HEK293T (cell line): ENCODE data around the gene TMEM179.

Source experiments
- ARNT ChIP-seq: fragments of 450-650 bp; IDR thresholded peaks from 2 replicates; pipeline ENCODE4 v1.6.1; 2017; ENCODE audit warnings: mild to moderate bottlenecking
- BHLHE40 ChIP-seq: fragments of 450-650 bp; IDR thresholded peaks from 2 replicates; pipeline ENCODE4 v1.6.1; 2016; ENCODE audit warnings: mild to moderate bottlenecking, moderate library complexity, borderline replicate concordance
- FOXA1 ChIP-seq: fragments of 450-650 bp; IDR thresholded peaks from 2 replicates; pipeline ENCODE4 v1.6.1; 2016; ENCODE audit warnings: mild to moderate bottlenecking
- FOXK2 ChIP-seq: fragments of 450-650 bp; IDR thresholded peaks from 2 replicates; pipeline ENCODE4 v1.6.1; 2016; ENCODE audit warnings: mild to moderate bottlenecking
- FOXM1 ChIP-seq: fragments of 450-650 bp; IDR thresholded peaks from 2 replicates; pipeline ENCODE4 v1.6.1; 2017; ENCODE audit warnings: mild to moderate bottlenecking, borderline replicate concordance
- LEF1 ChIP-seq: fragments of 450-650 bp; IDR thresholded peaks from 2 replicates; pipeline ENCODE4 v1.6.1; 2017; ENCODE audit warnings: mild to moderate bottlenecking, borderline replicate concordance
- ZNF384 ChIP-seq: fragments of 450-650 bp; IDR thresholded peaks from 2 replicates; pipeline ENCODE4 v1.6.1; 2016
- TF ChIP-seq, protein P1 (sequence below): fragments of 450-650 bp; IDR thresholded peaks from 2 replicates; pipeline ENCODE4 v1.6.1; 2016

DNA sequence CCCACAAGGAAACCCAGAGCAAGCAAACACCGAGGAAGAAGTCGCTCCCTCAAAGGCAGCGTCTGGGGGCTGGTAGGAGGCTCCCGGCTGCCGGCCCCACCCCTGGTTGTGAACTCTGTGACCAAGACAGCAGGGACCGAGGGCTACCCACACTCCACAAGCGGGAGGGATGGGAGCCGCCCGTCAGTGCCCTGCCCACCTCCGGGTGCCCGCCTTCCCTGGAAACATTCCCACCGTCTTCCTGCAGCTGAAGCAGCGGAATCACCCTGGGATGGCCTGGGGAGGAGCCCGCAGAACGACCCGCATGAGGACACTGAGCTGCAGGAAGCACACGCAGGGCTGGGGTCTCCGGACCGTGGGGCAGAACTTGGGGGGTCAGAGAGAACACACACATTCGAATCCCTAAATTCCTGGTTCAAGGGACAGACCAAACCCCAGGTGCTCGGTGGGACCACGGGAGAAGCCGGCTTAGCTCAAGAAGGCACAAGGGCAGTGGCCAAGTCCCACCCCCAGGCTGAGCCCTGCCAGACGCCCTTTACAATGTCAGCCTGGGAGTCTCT lies 58.5 kb downstream of the TMEM179 start:
- TF ChIP-seq FOXM1 (no peak), FOXA1 (no peak), ZNF384 (no peak), LEF1 (no peak), BHLHE40 (no peak), FOXK2 (no peak), ARNT (no peak)
- TF ChIP-seq, protein P1, sequence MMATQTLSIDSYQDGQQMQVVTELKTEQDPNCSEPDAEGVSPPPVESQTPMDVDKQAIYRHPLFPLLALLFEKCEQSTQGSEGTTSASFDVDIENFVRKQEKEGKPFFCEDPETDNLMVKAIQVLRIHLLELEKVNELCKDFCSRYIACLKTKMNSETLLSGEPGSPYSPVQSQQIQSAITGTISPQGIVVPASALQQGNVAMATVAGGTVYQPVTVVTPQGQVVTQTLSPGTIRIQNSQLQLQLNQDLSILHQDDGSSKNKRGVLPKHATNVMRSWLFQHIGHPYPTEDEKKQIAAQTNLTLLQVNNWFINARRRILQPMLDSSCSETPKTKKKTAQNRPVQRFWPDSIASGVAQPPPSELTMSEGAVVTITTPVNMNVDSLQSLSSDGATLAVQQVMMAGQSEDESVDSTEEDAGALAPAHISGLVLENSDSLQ, result no peak
